Breast epithelium (tissue), 4 donors: ENCODE data around the gene SHROOM2. TPM values are rescaled to one million over a fixed set of nuclear protein-coding genes. Genes with fewer than 3 reads are reported as not detected.

Experiments used
- DNase-seq, 2 donors: peaks; one replicate each; pipeline ENCODE4 v3.0.0-alpha.2; 2019; ENCODE audit warnings: low spot score in 2 of 2
- H3K27ac ChIP-seq, 2 donors: fragments of 200-600 bp; sonication (generic) in 1 of 2; one replicate each; pipeline ENCODE4 v1.5.1; 2016 to 2019; ENCODE audit warnings: mild to moderate bottlenecking in 1 of 2
- H3K27me3 ChIP-seq, 2 donors: fragments of 200-600 bp; sonication (generic) in 1 of 2; one replicate each; pipeline versions ENCODE4 v1.5.1 to v1.6.0; 2017 to 2019; ENCODE audit warnings: control low read depth in 1 of 2, mild to moderate bottlenecking in 1 of 2
- H3K36me3 ChIP-seq: fragments of 200-600 bp; one replicate; pipeline ENCODE4 v1.5.1; 2019
- H3K4me1 ChIP-seq, 2 donors: fragments of 200-600 bp; sonication (generic); one replicate each; pipeline ENCODE4 v1.5.1; 2016 to 2019; ENCODE audit warnings: control low read depth in 1 of 2
- H3K4me3 ChIP-seq, 3 donors: fragments of 200-600 bp; sonication (generic); 1 replicate in 2 of 3; 2 replicates in 1 of 3; pipeline ENCODE4 v1.5.1; 2016 to 2019; ENCODE audit warnings: mild to moderate bottlenecking in 3 of 3, moderate library complexity in 2 of 3
- H3K9me3 ChIP-seq, 2 donors: fragments of 200-600 bp; sonication (generic) in 1 of 2; one replicate each; pipeline ENCODE4 v1.5.1; 2016 to 2019; ENCODE audit warnings: control low read depth in 1 of 2
- POLR2A ChIP-seq: fragments of 450-650 bp; IDR thresholded peaks from one replicate; pipeline ENCODE4 v1.6.1; 2016; ENCODE audit warnings: antibody characterized with exemption, mild to moderate bottlenecking, moderate library complexity
- POLR2AphosphoS5 ChIP-seq, 3 donors: sonication (generic); formaldehyde crosslinking; IDR thresholded peaks; one replicate each; pipeline ENCODE4 v1.6.1; 2017; ENCODE audit warnings: antibody characterized with exemption in 3 of 3
- intact Hi-C: fragments of 100-400 bp; cut with DNase I; formaldehyde crosslinking; loops from one replicate; pipeline ENCODE4 v1.15.1; 2023; ENCODE audit warnings: low total_unique reads
- total RNA-seq, 3 donors: library from RNA; depleted of rRNA; stranded (reverse); fragments of >200 nt; gene quantifications; one replicate each; pipeline ENCODE4 v1.1.0, GENCODE V29; 2016
- TF ChIP-seq, protein P1 (sequence below), 3 donors: fragments of 450-650 bp; IDR thresholded peaks; one replicate each; pipeline ENCODE4 v1.5.1; 2016 to 2017; ENCODE audit warnings: antibody characterized with exemption in 3 of 3, mild to moderate bottlenecking in 3 of 3, moderate library complexity in 3 of 3

The SHROOM2 gene
- total RNA-seq, 3 donors from 2014 or later, result 0.48 to 4.5 (median 3.9) TPM

DNA sequence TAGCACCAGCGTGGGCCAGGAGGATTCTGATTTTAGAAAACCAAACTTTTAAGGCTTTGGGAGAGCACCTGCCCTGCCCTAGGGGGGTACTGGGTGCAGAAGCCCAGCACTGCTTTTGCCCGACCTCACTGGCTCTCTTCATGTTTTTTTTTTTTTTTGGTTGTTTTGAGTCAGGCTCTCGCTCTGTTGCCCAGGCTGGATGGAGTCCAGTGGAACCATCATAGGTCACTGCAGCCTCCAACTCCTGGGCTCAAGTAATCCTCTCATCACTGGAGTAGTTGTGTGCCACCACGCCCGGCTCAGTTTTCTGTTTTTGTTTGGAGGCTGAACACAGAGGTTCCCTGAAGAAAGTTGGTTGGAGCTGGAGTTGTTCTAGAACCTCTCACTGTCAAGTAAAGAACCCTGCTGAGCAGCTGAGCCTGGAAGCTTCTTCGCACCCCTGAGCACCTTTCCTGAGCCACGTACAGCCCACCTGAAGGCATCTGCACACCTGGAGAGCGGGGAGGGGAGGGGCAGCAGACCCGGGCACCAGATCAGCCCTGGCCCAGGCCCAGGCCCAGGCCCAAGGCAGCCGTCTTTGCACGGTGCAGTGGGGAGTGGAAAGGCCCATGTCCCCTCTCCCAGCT, 49.5 kb downstream of the SHROOM2 start:
- Histone ChIP-seq H3K27me3 (no peaks in the 10 kb centered on the region), H3K4me3 (no peak overlapping the region), H3K27ac (no peak overlapping the region), H3K9me3 (no peaks in the 10 kb centered on the region), H3K36me3 (no peaks in the 10 kb centered on the region), H3K4me1 (no peaks in the 10 kb centered on the region)
- DNase-seq, result no peak
- TF ChIP-seq POLR2A, result no peak
- TF ChIP-seq, protein P1, sequence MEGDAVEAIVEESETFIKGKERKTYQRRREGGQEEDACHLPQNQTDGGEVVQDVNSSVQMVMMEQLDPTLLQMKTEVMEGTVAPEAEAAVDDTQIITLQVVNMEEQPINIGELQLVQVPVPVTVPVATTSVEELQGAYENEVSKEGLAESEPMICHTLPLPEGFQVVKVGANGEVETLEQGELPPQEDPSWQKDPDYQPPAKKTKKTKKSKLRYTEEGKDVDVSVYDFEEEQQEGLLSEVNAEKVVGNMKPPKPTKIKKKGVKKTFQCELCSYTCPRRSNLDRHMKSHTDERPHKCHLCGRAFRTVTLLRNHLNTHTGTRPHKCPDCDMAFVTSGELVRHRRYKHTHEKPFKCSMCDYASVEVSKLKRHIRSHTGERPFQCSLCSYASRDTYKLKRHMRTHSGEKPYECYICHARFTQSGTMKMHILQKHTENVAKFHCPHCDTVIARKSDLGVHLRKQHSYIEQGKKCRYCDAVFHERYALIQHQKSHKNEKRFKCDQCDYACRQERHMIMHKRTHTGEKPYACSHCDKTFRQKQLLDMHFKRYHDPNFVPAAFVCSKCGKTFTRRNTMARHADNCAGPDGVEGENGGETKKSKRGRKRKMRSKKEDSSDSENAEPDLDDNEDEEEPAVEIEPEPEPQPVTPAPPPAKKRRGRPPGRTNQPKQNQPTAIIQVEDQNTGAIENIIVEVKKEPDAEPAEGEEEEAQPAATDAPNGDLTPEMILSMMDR (IDR thresholded peaks at IDR 0.05), result no peak
- no peak for TF ChIP-seq POLR2AphosphoS5 (IDR thresholded peaks at IDR 0.05)
- intact Hi-C loops, result no loop called here

GRCh38 chrX:9842541-9842940, 56.3 kb downstream of the SHROOM2 start:
- TF ChIP-seq POLR2A (no peak), POLR2AphosphoS5 (IDR thresholded peaks at IDR 0.05) (no peak)
- TF ChIP-seq, protein P1 (IDR thresholded peaks at IDR 0.05), result no peak
- peaks cover 0 to 14% of the 10 kb centered on the region in 2 donors for H3K27me3 ChIP-seq
- intact Hi-C loops, result no loop called here
- no peaks in the 10 kb centered on the region for H3K4me1 ChIP-seq
- no peak for DNase-seq
- H3K27ac ChIP-seq, result no peak overlapping the region
- no peak overlapping the region for H3K4me3 ChIP-seq
- H3K36me3 ChIP-seq, result no peaks in the 10 kb centered on the region
- H3K9me3 ChIP-seq, result no peaks in the 10 kb centered on the region

GRCh38 chrX:9844936-9845577, 58.8 kb downstream of the SHROOM2 start:
- intact Hi-C loops, result no loop called here
- DNase-seq, result no peak
- H3K9me3 ChIP-seq, result no peaks in the 10 kb centered on the region
- no peak overlapping the region for H3K27ac ChIP-seq
- H3K36me3 ChIP-seq, result no peaks in the 10 kb centered on the region
- H3K4me1 ChIP-seq, result no peaks in the 10 kb centered on the region
- peaks cover 0 to 17% of the 10 kb centered on the region in 2 donors for H3K27me3 ChIP-seq
- H3K4me3 ChIP-seq, result no peak overlapping the region
- TF ChIP-seq POLR2AphosphoS5 (IDR thresholded peaks at IDR 0.05) (no peak), POLR2A (no peak)
- TF ChIP-seq, protein P1 (IDR thresholded peaks at IDR 0.05), result no peak

GRCh38 chrX:9845578-9845952, 59.3 kb downstream of the SHROOM2 start:
- Histone ChIP-seq H3K36me3 (no peaks in the 10 kb centered on the region), H3K4me3 (no peak overlapping the region), H3K9me3 (no peaks in the 10 kb centered on the region), H3K27me3 (peaks cover 0 to 20% of the 10 kb centered on the region in 2 donors), H3K4me1 (no peaks in the 10 kb centered on the region), H3K27ac (no peak overlapping the region)
- TF ChIP-seq POLR2A (no peak), POLR2AphosphoS5 (IDR thresholded peaks at IDR 0.05) (no peak)
- TF ChIP-seq, protein P1 (IDR thresholded peaks at IDR 0.05), result no peak
- intact Hi-C loops, result no loop called here
- DNase-seq, result no peak

DNA sequence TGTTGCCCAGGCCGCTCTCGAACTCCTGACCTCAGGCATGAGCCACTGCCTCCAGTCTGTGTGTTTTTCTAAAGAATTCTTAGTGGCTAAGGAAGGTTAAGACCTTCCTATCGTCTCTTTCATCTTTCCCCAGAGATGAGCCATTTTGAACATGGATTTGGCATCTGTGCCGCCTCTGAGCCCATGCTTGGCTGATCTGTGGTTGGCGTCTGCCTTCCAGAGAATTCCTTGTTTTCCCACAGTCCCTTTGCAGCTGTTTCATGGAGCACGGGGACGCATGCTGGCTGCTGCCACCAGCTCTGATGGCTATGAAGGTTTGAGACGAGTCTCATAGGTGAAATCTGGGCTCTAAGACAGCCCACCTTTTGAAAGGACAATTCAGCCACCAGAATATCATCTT, 60.4 kb downstream of the SHROOM2 start:
- Histone ChIP-seq H3K9me3 (no peaks in the 10 kb centered on the region), H3K4me1 (no peaks in the 10 kb centered on the region), H3K36me3 (no peaks in the 10 kb centered on the region), H3K27ac (no peak overlapping the region), H3K27me3 (peaks cover 0 to 20% of the 10 kb centered on the region in 2 donors), H3K4me3 (no peak overlapping the region)
- intact Hi-C loops, result no loop called here
- TF ChIP-seq, protein P1 (IDR thresholded peaks at IDR 0.05), result no peak
- TF ChIP-seq POLR2A (no peak), POLR2AphosphoS5 (IDR thresholded peaks at IDR 0.05) (no peak)
- DNase-seq, result no peak
